Measurements from ENCODE around the gene HOXA3. TPM values are rescaled to one million over a fixed set of nuclear protein-coding genes. Genes with fewer than 3 reads are reported as not detected.

HOXA3 gene
- total and polyA plus RNA-seq, 3 experiments from 2014 or later: not detected

DNA sequence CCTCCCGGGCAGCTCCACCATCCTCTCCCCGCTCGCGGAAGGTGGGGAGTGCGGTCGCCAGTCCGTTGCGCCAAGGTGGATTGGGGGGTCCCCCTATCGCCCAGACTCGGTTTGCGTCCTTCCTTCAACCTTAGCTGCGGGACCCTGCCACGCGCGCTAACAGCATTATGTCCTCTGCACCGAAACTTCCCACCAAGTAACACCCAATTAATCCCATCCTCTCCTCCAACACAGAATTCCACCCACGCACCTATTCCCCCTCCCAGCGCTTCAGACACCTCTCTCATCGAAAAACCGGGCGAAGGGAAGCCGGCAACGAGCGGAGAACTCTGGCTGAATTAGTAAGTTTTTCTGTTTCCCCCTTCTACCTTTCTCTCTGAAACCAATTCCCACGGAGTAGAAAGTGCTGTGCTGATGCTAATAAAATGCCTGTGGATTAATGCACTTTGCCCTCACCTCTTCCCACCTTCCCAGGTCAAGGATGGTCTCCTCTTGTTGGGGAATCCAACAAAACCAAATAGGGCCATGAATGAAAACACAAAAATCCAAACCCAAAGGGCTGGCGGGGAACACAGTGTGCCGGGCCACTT is 947 bp downstream of the HOXA3 start:
- H3K4me1 ChIP-seq (ENCODE audit: insufficient read depth, low read length): peaks cover 45% of the 10 kb centered on the region
- Mint-ChIP-seq H3K27me3 (peaks cover 87 to 92% of the 10 kb centered on the region in 2 donors), H3K27ac (peak overlapping the region in 5 of 8 donors; percentile 27 to 82 (median 67)), H3K4me1 (peaks cover 43 to 64% (median 49%) of the 10 kb centered on the region in 3 donors), H3K36me3 (peaks cover 0 to 2% (median 0%) of the 10 kb centered on the region in 3 donors), H3K9me3 (peaks cover 0 to 10% (median 0%) of the 10 kb centered on the region in 5 donors), H3K4me3 (peak overlapping the region; percentile 68 to 88 (median 80))
- peaks cover 92% of the 10 kb centered on the region for H3K27me3 ChIP-seq (ENCODE audit: insufficient read depth, low read length, poor library complexity, severe bottlenecking)
- H3K27ac ChIP-seq (ENCODE audit: low read depth, low read length): no peak overlapping the region
- no peak for DNase-seq
- POLR2A ChIA-PET: interaction anchor here (1.0 kb wide), 1 partner anchor 10 kb away, joined by 3 read pairs; no protein-coding TSS in a partner anchor
- peak overlapping the region; percentile 66 for H3K4me3 ChIP-seq (ENCODE audit: low read length)
- CTCF ChIA-PET: interaction anchor here (0.9 to 6.9 kb wide), 18 partner anchors 8 to 1278 kb away, joined by 3 to 71 read pairs (median 4); partner anchors contain the start of genes HOXA4 and HOXA9
- H3K36me3 ChIP-seq (ENCODE audit: insufficient read depth, low read length): no peaks in the 10 kb centered on the region
- H3K9me3 ChIP-seq (ENCODE audit: low read length): no peaks in the 10 kb centered on the region

DNA sequence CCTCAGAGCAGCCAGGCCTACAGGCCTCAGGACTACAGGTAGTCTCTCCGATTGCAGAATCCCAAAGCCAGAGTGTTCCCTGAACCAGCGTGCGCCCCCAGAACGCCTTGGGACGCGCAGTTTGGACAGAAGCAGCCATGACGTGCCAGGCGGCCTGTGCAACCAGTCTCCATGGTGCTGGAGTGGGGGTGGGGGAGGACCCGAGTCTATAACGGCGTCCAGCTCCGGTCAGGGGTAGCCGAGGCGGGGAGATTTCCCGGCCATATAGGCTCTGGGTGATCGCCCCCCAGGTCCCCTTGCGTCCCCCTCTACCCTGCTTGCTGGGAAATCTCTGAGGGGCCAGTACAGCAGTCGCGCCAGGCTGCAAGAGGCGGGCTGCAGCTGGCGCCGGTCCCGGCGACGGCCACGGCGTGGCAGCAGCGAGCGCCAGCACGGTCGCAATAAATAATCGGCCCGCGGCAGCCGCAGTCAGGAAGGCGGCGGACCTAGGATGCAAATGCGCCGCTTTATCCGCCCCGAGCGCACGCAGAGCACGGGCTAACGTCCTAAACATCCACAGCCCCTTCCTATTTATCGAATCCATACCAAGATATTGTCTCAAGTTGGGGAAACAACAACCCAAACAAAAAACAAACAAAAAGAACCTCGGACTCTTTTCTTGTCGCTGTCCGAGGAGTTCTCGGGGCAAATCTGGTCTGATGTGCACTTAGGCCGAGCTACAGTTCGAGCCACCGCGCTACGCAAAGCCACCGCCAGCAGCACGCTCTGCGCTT is 1.6 kb downstream of the HOXA3 start:
- H3K4me1 Mint-ChIP-seq: peaks cover 37 to 57% (median 44%) of the 10 kb centered on the region in 3 donors
- H3K4me3 Mint-ChIP-seq: peak overlapping the region; percentile 68 to 88 (median 80)
- H3K27me3 ChIP-seq (ENCODE audit: insufficient read depth, low read length, poor library complexity, severe bottlenecking): peaks cover 90% of the 10 kb centered on the region
- H3K27ac Mint-ChIP-seq: peak overlapping the region in 5 of 8 donors; percentile 22 to 82 (median 67)
- H3K36me3 ChIP-seq (ENCODE audit: insufficient read depth, low read length): no peaks in the 10 kb centered on the region
- peaks cover 0 to 10% (median 0%) of the 10 kb centered on the region in 5 donors for H3K9me3 Mint-ChIP-seq
- H3K27ac ChIP-seq (ENCODE audit: low read depth, low read length): no peak overlapping the region
- peaks cover 38% of the 10 kb centered on the region for H3K4me1 ChIP-seq (ENCODE audit: insufficient read depth, low read length)
- peak overlapping the region; percentile 66 for H3K4me3 ChIP-seq (ENCODE audit: low read length)
- H3K9me3 ChIP-seq (ENCODE audit: low read length): no peaks in the 10 kb centered on the region
- peaks cover 86 to 92% of the 10 kb centered on the region in 2 donors for H3K27me3 Mint-ChIP-seq
- peaks cover 0 to 2% (median 0%) of the 10 kb centered on the region in 3 donors for H3K36me3 Mint-ChIP-seq
- POLR2A ChIA-PET: interaction anchor here (1.0 kb wide), 1 partner anchor 11 kb away, joined by 3 read pairs; no protein-coding TSS in a partner anchor
- CTCF ChIA-PET: interaction anchor here (0.7 to 6.9 kb wide), 25 partner anchors 8 to 1292 kb away, joined by 3 to 71 read pairs (median 4); partner anchors contain the start of genes HOXA4 and HOXA9
- peak; percentile 47 to 76 (median 57) for DNase-seq

DNA sequence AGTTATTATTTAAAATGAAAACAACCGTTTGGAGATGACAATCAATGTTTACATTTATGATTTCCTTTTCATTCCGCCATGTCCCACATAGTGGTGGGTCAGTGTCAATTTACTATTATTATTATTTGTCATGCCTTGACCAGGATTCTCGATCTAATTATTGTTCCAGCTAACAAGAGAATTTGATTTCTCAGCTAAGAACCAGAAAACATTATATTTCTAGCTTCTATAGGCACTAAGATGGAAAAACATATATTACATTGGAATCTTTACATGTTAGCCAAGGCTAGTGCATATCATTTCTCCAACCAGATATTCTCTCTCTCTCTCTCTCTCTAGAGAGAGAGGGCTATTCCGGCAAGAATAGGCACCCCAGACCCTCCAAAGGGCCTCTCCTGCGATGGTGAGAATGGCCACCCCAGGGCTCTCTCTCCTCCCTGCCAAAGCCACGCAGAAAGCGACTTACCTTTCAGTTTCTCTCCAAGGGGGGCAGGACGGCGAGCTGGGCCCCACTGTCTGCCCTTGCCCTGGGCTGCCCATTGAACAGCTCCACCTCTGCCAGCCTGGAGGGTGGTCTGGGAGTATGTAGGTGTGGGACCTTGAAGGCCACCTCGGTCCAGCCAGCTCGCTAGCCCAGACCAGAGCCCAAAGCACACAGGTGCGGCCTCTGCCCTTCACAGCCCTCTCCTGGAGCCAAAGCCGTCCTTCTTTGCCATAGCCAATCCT is 2.4 kb downstream of the HOXA3 start:
- Histone ChIP-seq H3K4me1 (ENCODE audit: insufficient read depth, low read length) (peaks cover 32% of the 10 kb centered on the region), H3K4me3 (ENCODE audit: low read length) (peak overlapping the region; percentile 66), H3K9me3 (ENCODE audit: low read length) (no peaks in the 10 kb centered on the region), H3K36me3 (ENCODE audit: insufficient read depth, low read length) (no peaks in the 10 kb centered on the region), H3K27me3 (ENCODE audit: insufficient read depth, low read length, poor library complexity, severe bottlenecking) (peaks cover 83% of the 10 kb centered on the region), H3K27ac (ENCODE audit: low read depth, low read length) (no peak overlapping the region)
- ChIA-PET CTCF (interaction anchor here (0.7 to 6.9 kb wide), 25 partner anchors 8 to 1291 kb away, joined by 3 to 71 read pairs (median 4); partner anchors contain the start of genes HOXA4 and HOXA9), POLR2A (interaction anchor here (1.0 kb wide), 1 partner anchor 11 kb away, joined by 3 read pairs; no protein-coding TSS in a partner anchor)
- peaks cover 79 to 89% of the 10 kb centered on the region in 2 donors for H3K27me3 Mint-ChIP-seq
- no peak for DNase-seq
- H3K27ac Mint-ChIP-seq: peak overlapping the region in 1 of 8 donors; percentile 31
- H3K4me1 Mint-ChIP-seq: peaks cover 29 to 50% (median 36%) of the 10 kb centered on the region in 3 donors
- peaks cover 0 to 2% (median 0%) of the 10 kb centered on the region in 3 donors for H3K36me3 Mint-ChIP-seq
- H3K9me3 Mint-ChIP-seq: peaks cover 0 to 7% (median 0%) of the 10 kb centered on the region in 5 donors
- peak overlapping the region in 4 of 7 donors; percentile 12 to 80 (median 67) for H3K4me3 Mint-ChIP-seq

DNA sequence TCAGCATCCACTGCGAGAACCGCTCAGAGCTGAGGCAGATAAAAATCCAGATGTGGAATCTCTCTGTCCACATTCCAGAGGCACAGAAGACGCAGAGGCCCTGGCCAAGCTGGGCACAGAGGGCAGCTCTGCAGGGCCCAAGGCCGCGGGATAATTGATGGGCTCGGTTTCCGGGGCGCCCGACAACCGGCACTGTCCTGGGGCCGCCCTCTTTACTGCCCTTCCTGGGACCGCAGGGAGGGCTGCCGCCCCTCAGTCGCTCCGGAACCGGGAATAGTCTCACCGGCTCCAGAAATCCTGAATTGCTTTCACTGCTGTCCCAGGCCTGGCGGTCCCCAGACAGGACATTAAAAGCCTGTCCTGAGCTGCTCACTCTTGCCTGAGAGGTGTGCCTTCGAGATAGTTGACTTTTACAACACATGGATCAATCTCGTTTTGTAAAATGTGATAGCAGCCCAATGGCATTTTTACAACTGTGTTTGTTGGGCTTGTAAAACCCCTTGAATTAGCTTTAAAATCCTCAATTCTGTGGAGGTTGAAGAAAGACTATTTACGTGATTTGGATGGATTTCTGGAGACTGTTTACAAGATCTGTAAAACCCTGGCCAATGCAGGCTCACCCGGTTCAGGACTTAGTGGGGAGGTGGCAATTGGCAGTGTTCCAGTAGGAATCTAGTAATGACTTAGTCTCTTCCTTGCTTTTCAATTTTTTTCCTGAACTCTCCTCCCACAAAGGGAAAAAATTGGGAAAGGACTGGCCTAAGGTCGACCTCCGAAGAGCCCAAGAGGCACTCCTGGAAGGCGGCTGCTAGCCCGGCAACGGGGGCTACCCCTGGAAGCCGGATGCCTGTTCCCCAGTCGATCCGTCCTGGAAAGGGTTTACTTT is 3.4 kb downstream of the HOXA3 start:
- H3K4me1 ChIP-seq (ENCODE audit: insufficient read depth, low read length): peaks cover 24% of the 10 kb centered on the region
- no peaks in the 10 kb centered on the region for H3K9me3 ChIP-seq (ENCODE audit: low read length)
- ChIA-PET CTCF (interaction anchor here (0.9 to 6.9 kb wide), 11 partner anchors 14 to 1255 kb away, joined by 3 to 71 read pairs (median 4); partner anchors contain the start of genes HOXA4 and HOXA9), POLR2A (no interaction called here)
- H3K36me3 ChIP-seq (ENCODE audit: insufficient read depth, low read length): no peaks in the 10 kb centered on the region
- no peak overlapping the region for H3K4me3 ChIP-seq (ENCODE audit: low read length)
- peak overlapping the region in 1 of 8 donors; percentile 29 for H3K27ac Mint-ChIP-seq
- peaks cover 19 to 41% (median 28%) of the 10 kb centered on the region in 3 donors for H3K4me1 Mint-ChIP-seq
- H3K36me3 Mint-ChIP-seq: no peaks in the 10 kb centered on the region
- H3K27me3 Mint-ChIP-seq: peaks cover 77 to 85% of the 10 kb centered on the region in 2 donors
- no peak overlapping the region for H3K27ac ChIP-seq (ENCODE audit: low read depth, low read length)
- DNase-seq: no peak
- no peak overlapping the region for H3K4me3 Mint-ChIP-seq
- H3K9me3 Mint-ChIP-seq: peaks cover 0 to 2% (median 0%) of the 10 kb centered on the region in 5 donors
- H3K27me3 ChIP-seq (ENCODE audit: insufficient read depth, low read length, poor library complexity, severe bottlenecking): peaks cover 73% of the 10 kb centered on the region

DNA sequence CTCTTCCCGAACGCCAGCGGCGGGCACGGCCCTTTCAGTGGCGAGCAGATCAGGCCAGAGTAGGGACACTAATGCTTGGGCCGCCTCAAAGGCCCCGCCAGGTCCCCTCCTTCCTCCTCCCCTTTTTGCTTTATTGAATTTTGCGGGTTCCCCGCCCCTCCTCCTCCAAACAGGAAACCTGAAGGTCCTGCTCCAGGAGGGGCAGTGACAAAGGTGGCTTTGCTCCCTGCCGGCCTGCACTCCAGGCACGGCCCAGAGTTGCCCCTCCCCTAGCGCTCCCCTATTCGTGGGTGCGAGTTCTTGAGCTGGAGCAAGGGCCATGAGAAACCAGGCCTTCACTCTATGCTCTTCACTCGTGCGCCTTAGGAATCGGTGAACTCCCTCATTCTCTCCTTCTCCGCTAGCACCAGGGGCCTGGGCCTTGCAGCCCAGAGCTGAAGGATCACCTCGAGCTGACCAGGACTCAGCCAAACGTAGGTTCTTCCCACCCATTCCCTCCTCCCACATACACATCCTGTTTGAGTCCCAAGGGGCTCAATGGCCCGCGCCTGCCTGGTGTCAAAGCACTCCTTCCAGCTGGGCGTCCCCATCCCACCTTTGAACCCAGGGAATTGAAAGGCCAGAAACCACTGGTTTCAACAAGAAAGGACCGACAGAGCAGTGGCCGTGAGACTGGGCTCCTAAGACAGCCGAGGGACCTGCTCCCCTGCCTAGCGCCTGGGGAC is 4.2 kb downstream of the HOXA3 start:
- no peak overlapping the region for H3K27ac ChIP-seq (ENCODE audit: low read depth, low read length)
- H3K27me3 Mint-ChIP-seq: peaks cover 69 to 81% of the 10 kb centered on the region in 2 donors
- ChIA-PET POLR2A (no interaction called here), CTCF (interaction anchor here (1.4 to 6.9 kb wide), 2 partner anchors 15 to 25 kb away, joined by 4 to 71 read pairs; partner anchors contain the start of gene HOXA9)
- peaks cover 15 to 41% (median 24%) of the 10 kb centered on the region in 3 donors for H3K4me1 Mint-ChIP-seq
- no peaks in the 10 kb centered on the region for H3K36me3 Mint-ChIP-seq
- H3K9me3 Mint-ChIP-seq: peaks cover 0 to 2% (median 0%) of the 10 kb centered on the region in 5 donors
- H3K27ac Mint-ChIP-seq: peak overlapping the region in 2 of 8 donors; percentile 29 to 35
- H3K4me3 Mint-ChIP-seq: peak overlapping the region in 5 of 7 donors; percentile 37 to 73 (median 61)
- peaks cover 24% of the 10 kb centered on the region for H3K4me1 ChIP-seq (ENCODE audit: insufficient read depth, low read length)
- no peaks in the 10 kb centered on the region for H3K9me3 ChIP-seq (ENCODE audit: low read length)
- H3K4me3 ChIP-seq (ENCODE audit: low read length): no peak overlapping the region
- peaks cover 65% of the 10 kb centered on the region for H3K27me3 ChIP-seq (ENCODE audit: insufficient read depth, low read length, poor library complexity, severe bottlenecking)
- H3K36me3 ChIP-seq (ENCODE audit: insufficient read depth, low read length): no peaks in the 10 kb centered on the region
- no peak for DNase-seq

DNA sequence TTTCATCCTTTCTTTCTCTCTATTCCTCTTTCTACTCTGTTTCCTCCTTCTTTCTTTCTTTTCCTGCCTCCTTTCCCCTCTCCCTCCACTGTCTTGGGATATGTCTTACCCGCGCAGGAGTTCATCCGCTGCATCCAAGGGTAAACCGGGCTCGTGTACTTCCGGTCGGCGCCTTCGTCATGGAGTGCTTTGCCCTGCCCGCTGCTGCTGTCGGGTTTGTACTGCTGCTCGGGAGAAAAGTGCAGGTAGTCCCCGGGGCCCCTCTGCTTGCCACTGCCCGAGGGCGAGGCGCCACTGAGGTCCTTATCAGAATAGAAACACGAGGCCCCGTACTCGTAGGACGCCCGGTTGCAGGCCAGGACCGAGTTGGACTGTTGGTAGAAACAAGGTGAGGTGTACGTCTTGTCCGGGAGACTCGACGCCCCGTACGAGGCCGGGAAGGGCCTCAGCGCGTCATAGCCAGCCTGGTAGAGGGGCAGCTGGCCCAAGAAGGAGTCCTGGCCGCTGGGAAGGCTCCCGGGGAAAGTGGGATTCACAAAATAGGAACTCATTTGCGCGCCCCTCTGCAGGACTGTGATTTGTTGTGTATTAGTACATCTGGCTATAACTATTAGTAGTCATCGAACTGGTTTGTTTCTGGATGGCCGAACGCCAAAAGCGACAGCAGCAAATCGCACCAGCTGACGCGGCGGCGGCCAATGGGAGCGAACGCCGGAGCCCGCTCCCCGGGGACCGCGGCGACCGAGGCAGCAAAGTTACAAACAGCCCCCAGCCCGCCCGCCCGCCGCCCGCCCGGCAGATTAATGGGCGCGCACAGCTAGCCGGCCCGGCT is 5.0 kb downstream of the HOXA3 start, which contains the start of gene HOXA6:
Gene HOXA6 (minus strand): TSS at position 576 of the 832 bp plus-strand sequence. CDS start 25 bp downstream, at position 551.
- no peak within 1 kb of the TSS for H3K4me3 ChIP-seq (ENCODE audit: low read length)

More for the DNA sequence above, 5.0 kb downstream of the HOXA3 start, which contains the start of gene HOXA6:
- peaks cover 15 to 39% (median 24%) of the 10 kb centered on the region in 3 donors for H3K4me1 Mint-ChIP-seq
- H3K4me1 ChIP-seq (ENCODE audit: insufficient read depth, low read length): peaks cover 21% of the 10 kb centered on the region
- H3K27ac ChIP-seq (ENCODE audit: low read depth, low read length): no peak within 1 kb of the TSS
- peak within 1 kb of the TSS in 2 of 8 donors; percentile 29 to 35 for H3K27ac Mint-ChIP-seq
- H3K9me3 Mint-ChIP-seq: peaks cover 0 to 2% (median 0%) of the 10 kb centered on the region in 5 donors
- no peaks in the 10 kb centered on the region for H3K36me3 Mint-ChIP-seq
- H3K36me3 ChIP-seq (ENCODE audit: insufficient read depth, low read length): no peaks in the 10 kb centered on the region
- H3K27me3 Mint-ChIP-seq: peaks cover 65 to 80% of the 10 kb centered on the region in 2 donors
- CTCF ChIA-PET: interaction anchor here (1.4 to 6.9 kb wide), 3 partner anchors 14 to 25 kb away, joined by 3 to 71 read pairs (median 4); partner anchors contain the start of gene HOXA9
- POLR2A ChIA-PET: no interaction called here
- H3K9me3 ChIP-seq (ENCODE audit: low read length): no peaks in the 10 kb centered on the region
- peak within 1 kb of the TSS in 5 of 7 donors; percentile 37 to 73 (median 61) for H3K4me3 Mint-ChIP-seq
- peaks cover 57% of the 10 kb centered on the region for H3K27me3 ChIP-seq (ENCODE audit: insufficient read depth, low read length, poor library complexity, severe bottlenecking)
- DNase-seq: no peak

Data from CD8-positive, alpha-beta memory T cell (primary cell).